ENCODE measurements around the gene CHIA. TPM values are rescaled to one million over a fixed set of nuclear protein-coding genes. Genes with fewer than 3 reads are reported as not detected.

The CHIA gene
- total and polyA plus RNA-seq, 2 of the 4 experiments (the other 2 are of a cell fraction): not detected

GRCh38 chr1:111285879-111286278 lies 4.8 kb upstream of the CHIA start:
- Histone ChIP-seq H3K27ac (ENCODE audit: insufficient read depth, low read length) (no peak overlapping the region), H3K14ac (replicated peaks; ENCODE audit: low read depth, low read length) (no peak overlapping the region), H3K27me3 (ENCODE audit: control insufficient read depth, insufficient read depth, low read length) (no peaks in the 10 kb centered on the region; the same call in 1 of the 2 replicates), H3K36me3 (ENCODE audit: control insufficient read depth, insufficient read depth, low read length) (no peaks in the 10 kb centered on the region), H2BK5ac (ENCODE audit: low read depth, low read length, poor library complexity, severe bottlenecking) (no peak overlapping the region), H3K56ac (ENCODE audit: extremely low read depth, insufficient read depth, low read length) (no peak overlapping the region), H3K4me1 (ENCODE audit: control insufficient read depth, insufficient read depth, low read length) (no peaks in the 10 kb centered on the region), H2AK5ac (ENCODE audit: low read depth, low read length) (no peak overlapping the region), H3K9me3 (ENCODE audit: control insufficient read depth, insufficient read depth, low read length) (no peaks in the 10 kb centered on the region), H3K9me1 (ENCODE audit: insufficient read depth, low read length) (no peaks in the 10 kb centered on the region), H2AK9ac (replicated peaks; ENCODE audit: low read depth, low read length, poor library complexity) (no peak overlapping the region), H2BK120ac (ENCODE audit: low read depth, low read length) (no peak overlapping the region), H2AFZ (replicated peaks; ENCODE audit: low read length, poor library complexity) (no peak overlapping the region), H4K91ac (ENCODE audit: insufficient read depth, low read depth, low read length) (no peak overlapping the region), H3K23ac (ENCODE audit: low read depth, low read length) (no peak overlapping the region), H2BK20ac (ENCODE audit: low read depth, low read length) (no peak overlapping the region), H4K20me1 (ENCODE audit: insufficient read depth, low read length) (no peaks in the 10 kb centered on the region), H3K4me3 (ENCODE audit: insufficient read depth, low read depth, low read length) (no peak overlapping the region), H3K4me2 (ENCODE audit: low read depth, low read length) (no peak overlapping the region), H2BK15ac (ENCODE audit: low read depth, low read length) (no peak overlapping the region), H4K5ac (ENCODE audit: low read depth, low read length) (no peak overlapping the region), H3K18ac (ENCODE audit: low read depth, low read length) (no peak overlapping the region), H3K9ac (ENCODE audit: low read depth, low read length) (no peak overlapping the region), H3K79me1 (ENCODE audit: low read depth in 1 of 2, low read length in 2 of 2) (no peaks in the 10 kb centered on the region), H4K8ac (ENCODE audit: low read depth in 2 of 2, low read length in 2 of 2) (no peak overlapping the region), H3K4ac (ENCODE audit: low read depth, low read length) (no peak overlapping the region)
- dilution Hi-C loops (cut with HindIII; ENCODE audit: low sequenced_read_pairs, unreplicated experiment) (no loop called here), intact Hi-C loops (cut with micrococcal nuclease) (no loop called here), in situ Hi-C loops (cut with MboI; ENCODE audit: low sequenced_read_pairs) (no loop called here)
- TF ChIP-seq POLR2A (IDR thresholded peaks at IDR 0.05; ENCODE audit: low read depth, low read length): no peak
- TF ChIP-seq MXI1 (IDR thresholded peaks at IDR 0.05; ENCODE audit: borderline replicate concordance, low read depth, low read length): no peak
- peak; percentile 47 for TF ChIP-seq CEBPB (IDR thresholded peaks at IDR 0.05; ENCODE audit: low read depth, low read length)
- DNase-seq (no peak), ATAC-seq (ENCODE audit: low read depth) (no peak)
- no CpG with 5 or more reads among the region's 2 CpGs for WGBS, 2 experiments (ENCODE audit: extremely low coverage in 2 of 2, insufficient read length in 1 of 2)
- POLR2A ChIA-PET (ENCODE audit: unreplicated experiment): no interaction called here
- no TSS peak for BruUV-seq (replicated peaks)
- CTCF ChIA-PET: no interaction called here
